Neural progenitor cell (in vitro differentiated cells): ENCODE measurements around the gene KRTAP5-6.

ENCODE experiments used
- EZH2 ChIP-seq: fragments of 200-600 bp; sonication (generic); IDR thresholded peaks from 2 replicates; pipeline ENCODE4 v1.6.1; 2017; ENCODE audit warnings: antibody characterized with exemption, mild to moderate bottlenecking, moderate library complexity
- EZH2phosphoT487 ChIP-seq: fragments of 200-600 bp; sonication (generic); IDR thresholded peaks from 2 replicates; pipeline ENCODE4 v1.6.1; 2017; ENCODE audit warnings: antibody characterized with exemption
- TF ChIP-seq, protein P1 (sequence below): fragments of 200-600 bp; sonication (generic); IDR thresholded peaks from 2 replicates; pipeline ENCODE4 v1.5.1; 2017; ENCODE audit warnings: antibody characterized with exemption, mild to moderate bottlenecking

DNA sequence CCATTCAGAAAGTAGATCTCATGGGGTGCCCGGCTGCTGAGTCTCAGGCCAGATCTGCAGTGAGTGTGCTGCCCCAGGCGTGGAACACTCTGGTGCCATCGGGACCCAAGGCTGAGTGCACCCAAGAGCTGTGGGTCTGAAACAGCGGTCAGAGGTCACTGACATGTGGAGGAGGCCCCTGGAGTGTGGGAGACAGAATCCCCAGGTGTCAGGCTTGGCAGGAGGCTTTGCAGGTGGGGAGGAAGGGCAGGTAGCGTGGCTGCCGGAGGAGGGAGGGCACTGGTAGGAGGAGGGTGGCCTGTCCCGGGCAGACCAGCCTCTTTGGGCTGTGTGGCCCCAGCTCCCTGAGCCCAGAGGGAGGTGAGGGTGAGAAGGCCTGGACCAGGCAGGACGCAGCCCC lies 31.7 kb upstream of the KRTAP5-6 start:
- TF ChIP-seq, protein P1, sequence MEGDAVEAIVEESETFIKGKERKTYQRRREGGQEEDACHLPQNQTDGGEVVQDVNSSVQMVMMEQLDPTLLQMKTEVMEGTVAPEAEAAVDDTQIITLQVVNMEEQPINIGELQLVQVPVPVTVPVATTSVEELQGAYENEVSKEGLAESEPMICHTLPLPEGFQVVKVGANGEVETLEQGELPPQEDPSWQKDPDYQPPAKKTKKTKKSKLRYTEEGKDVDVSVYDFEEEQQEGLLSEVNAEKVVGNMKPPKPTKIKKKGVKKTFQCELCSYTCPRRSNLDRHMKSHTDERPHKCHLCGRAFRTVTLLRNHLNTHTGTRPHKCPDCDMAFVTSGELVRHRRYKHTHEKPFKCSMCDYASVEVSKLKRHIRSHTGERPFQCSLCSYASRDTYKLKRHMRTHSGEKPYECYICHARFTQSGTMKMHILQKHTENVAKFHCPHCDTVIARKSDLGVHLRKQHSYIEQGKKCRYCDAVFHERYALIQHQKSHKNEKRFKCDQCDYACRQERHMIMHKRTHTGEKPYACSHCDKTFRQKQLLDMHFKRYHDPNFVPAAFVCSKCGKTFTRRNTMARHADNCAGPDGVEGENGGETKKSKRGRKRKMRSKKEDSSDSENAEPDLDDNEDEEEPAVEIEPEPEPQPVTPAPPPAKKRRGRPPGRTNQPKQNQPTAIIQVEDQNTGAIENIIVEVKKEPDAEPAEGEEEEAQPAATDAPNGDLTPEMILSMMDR, result no peak
- TF ChIP-seq EZH2, result no peak
- TF ChIP-seq EZH2phosphoT487, result no peak
